Jurkat, Clone E6-1 (cell line): ENCODE results near the gene GPR68. TPM values are rescaled to one million over a fixed set of nuclear protein-coding genes. Genes with fewer than 3 reads are reported as not detected.

Experiments
- DNase-seq: peaks from one replicate; pipeline ENCODE4 v3.0.0-alpha.2; 2011; ENCODE audit warnings: low read depth, low spot score
- H3K4me3 ChIP-seq: 2 replicates; pipeline ENCODE4 v1.5.1; 2011; ENCODE audit warnings: mild to moderate bottlenecking, low read length, control low read depth, moderate library complexity
- polyA plus RNA-seq: library from polyadenylated mRNA; unstranded; fragments of >200 nt; gene quantifications from one replicate; pipeline ENCODE4 v1.2.1, GENCODE V29; 2012; ENCODE audit warnings: missing spikeins; ENCODE audit not compliant: insufficient read length, insufficient read depth

GPR68 gene, protein sequence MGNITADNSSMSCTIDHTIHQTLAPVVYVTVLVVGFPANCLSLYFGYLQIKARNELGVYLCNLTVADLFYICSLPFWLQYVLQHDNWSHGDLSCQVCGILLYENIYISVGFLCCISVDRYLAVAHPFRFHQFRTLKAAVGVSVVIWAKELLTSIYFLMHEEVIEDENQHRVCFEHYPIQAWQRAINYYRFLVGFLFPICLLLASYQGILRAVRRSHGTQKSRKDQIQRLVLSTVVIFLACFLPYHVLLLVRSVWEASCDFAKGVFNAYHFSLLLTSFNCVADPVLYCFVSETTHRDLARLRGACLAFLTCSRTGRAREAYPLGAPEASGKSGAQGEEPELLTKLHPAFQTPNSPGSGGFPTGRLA
- polyA plus RNA-seq, result 7.5 TPM

DNA sequence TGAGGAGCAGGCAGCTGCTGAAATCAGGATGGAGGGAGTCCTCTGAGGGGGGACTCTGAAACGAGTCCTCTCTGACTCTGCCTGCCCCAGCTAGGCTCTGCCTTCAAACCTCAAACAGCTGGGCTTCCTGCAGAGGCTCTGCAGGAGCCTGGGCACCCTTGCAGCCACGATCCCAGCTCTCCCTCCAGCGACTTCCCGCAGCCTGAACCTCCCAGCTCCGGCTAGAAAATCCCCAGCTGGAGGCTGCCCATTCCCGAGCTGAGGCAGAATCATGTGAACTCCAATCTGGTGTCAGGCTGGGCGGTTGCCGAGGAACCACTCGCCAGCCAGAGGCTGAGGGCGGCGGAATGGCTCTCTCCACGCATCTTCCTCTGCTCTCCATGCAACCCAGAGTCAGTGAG lies at the start of gene GPR68:
Gene GPR68, minus strand, starts transcription at position 204 of the 401 bp plus-strand sequence. CDS start 9,654 bp downstream, outside the sequence.
- peak within 1 kb of the TSS; percentile 53 for H3K4me3 ChIP-seq
- DNase-seq, result peak; percentile 85

- no peak for DNase-seq
- no peak overlapping the region for H3K4me3 ChIP-seq
Measured at GRCh38 chr14:91294153-91294552, 49.6 kb upstream of the GPR68 start.

- no peak for DNase-seq
- no peak overlapping the region for H3K4me3 ChIP-seq
Measured at GRCh38 chr14:91293281-91293680, 48.8 kb upstream of the GPR68 start.

DNA sequence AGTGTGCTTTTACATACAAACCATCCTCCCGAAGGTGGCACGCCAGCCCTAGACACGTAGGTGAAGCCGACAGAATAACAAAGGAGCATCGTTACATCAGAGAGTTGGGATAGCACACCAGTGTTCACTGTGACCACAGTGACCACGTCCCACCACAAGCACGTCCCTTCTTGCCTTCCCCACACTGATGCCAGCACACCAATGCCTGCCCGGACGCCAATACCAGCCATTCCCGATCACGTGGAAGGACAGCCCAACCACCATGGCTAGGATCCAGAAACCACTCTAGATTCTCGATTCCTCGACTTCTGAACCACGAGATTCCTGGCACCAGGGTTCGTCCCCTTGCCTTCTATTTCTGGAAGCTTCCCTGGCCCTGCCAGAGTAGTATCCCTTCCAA lies 48.0 kb upstream of the GPR68 start:
- no peak for DNase-seq
- H3K4me3 ChIP-seq, result no peak overlapping the region

DNA sequence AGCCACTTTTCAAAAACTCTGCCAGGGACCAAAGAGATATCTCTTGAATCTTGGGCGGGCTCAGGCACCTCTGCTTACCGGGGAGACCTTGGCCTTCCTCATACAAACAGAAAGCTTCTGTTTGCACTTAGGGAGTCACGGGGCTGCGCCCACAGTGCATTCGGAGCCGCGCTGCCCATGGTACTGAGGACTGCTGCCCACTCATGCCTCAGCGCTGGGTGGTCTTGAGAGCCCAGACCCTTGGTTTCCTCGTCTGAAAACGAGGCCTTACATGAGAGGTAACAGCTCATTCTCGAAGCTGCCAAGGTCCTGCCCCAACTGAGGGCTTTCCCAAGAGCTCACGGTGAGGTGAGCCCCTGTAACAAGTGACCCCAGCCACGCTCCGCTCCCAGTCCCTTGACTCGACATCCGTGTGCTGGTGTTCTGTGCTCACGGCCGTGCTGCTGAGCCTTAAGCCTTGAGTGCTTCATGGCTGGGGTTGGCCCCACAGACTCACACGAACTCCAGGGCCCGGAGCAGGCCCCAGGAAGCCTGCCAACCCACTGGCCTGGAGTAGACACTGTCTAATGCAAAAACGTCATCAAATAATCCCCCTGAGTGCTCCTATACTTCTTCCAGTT lies 47.4 kb upstream of the GPR68 start:
- H3K4me3 ChIP-seq, result no peak overlapping the region
- DNase-seq, result no peak

DNA sequence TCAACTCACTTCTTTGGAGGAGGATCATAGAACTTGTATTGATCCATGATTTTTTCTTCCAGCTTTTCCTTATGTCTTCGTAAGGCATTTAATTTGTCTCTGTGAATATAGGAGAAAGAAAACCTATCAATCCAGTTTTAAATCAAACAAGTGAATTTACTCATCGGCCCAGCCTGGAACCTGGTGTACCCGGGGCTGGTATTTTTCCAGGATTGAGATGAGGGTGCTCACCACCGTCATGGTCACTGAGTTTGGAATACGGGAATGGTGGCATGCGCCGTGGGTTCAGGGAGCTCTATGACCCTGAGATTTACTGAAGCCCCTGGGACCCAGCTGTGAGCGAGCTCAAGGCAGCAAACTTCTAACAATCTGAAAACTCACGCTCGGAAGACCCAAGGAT lies 46.5 kb upstream of the GPR68 start:
- DNase-seq, result no peak
- no peak overlapping the region for H3K4me3 ChIP-seq

GRCh38 chr14:91289464-91289863 lies 45.0 kb upstream of the GPR68 start:
- no peak for DNase-seq

DNA sequence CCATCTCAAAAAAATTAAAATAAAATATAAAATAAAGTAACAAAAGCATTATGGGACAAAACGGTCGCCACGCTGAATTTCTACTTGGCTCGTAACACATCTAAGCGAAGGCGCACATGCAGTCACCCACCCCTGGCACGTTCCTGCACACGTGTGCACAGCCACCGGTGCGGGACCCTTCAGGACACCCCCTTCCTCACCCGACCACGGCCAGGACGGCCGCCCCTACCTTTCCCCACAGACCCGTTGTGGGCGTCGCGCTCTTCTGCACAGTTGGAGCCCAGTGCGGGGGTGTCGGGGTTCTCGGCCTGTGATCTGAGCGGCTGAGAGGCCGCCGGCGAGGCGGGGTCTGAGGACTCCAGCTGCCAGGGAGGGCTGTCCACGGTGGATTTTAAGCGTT lies 44.4 kb upstream of the GPR68 start:
- no peak for DNase-seq
- H3K4me3 ChIP-seq, result no peak overlapping the region

More at GRCh38 chr14:91289464-91289863, 45.0 kb upstream of the GPR68 start:
- no peak overlapping the region for H3K4me3 ChIP-seq

DNA sequence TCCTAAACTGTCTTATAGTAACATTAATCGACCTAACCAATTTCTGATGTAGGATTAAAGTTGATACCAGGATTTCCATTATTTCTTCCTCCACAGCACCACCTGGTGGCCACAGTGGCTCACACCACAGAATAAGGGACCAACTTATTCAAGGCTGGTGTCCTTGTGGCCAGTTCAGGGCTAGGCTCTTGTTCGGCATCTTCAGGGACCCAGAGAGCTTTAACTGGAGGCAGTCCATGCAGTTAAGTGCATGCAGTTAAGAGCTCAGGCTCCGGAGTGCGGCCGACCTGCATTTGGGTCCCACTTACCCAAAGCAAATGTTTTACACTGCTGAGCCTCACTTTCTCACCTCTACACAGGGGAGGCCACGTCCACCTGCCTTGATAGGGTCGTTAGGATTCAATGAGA lies 42.0 kb upstream of the GPR68 start:
- peak; percentile 65 for DNase-seq
- H3K4me3 ChIP-seq, result no peak overlapping the region

DNA sequence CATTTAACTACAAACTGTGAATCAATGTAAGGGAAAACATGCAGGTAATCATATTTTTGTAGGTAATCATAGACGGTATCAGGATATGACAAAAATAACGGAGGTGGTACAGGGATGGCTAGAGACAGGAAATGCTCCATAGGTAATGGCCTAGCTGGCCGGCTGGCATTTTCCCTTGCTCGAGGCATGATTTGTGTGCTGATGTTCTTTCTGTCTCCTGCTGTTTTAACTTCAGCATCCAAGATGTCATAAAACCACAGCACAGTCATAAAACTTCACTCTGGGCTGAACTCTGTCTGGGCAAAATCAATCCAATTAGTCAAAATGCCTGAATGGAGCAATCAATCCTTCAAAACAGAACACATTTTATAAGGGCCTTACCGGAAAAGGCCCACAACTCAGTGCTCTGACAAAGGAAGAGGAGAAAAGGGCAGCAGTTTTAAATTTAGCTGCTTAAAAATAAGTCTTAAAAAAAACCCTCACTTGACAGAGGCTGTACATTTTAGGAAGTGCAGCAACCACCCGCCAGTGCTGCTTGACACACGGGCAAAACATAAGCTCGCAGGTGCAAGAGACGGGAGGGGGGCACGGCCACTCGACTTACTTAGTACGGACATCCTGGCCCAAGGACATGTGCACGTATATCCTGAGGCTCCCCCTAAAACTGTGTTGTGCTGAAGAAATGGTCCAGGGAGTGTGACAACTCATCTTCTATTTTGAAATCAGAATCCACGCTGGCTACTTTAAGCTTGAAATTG lies 40.5 kb upstream of the GPR68 start:
- DNase-seq, result no peak

GRCh38 chr14:91284146-91284790 lies 39.8 kb upstream of the GPR68 start:
- no peak overlapping the region for H3K4me3 ChIP-seq
- DNase-seq, result no peak

More for the DNA sequence above, 40.5 kb upstream of the GPR68 start:
- H3K4me3 ChIP-seq, result no peak overlapping the region

- DNase-seq, result no peak
- H3K4me3 ChIP-seq, result no peak overlapping the region
Measured at GRCh38 chr14:91283666-91284065, 39.2 kb upstream of the GPR68 start.

GRCh38 chr14:91282954-91283645 lies 38.6 kb upstream of the GPR68 start:
- DNase-seq, result peak; percentile 85

DNA sequence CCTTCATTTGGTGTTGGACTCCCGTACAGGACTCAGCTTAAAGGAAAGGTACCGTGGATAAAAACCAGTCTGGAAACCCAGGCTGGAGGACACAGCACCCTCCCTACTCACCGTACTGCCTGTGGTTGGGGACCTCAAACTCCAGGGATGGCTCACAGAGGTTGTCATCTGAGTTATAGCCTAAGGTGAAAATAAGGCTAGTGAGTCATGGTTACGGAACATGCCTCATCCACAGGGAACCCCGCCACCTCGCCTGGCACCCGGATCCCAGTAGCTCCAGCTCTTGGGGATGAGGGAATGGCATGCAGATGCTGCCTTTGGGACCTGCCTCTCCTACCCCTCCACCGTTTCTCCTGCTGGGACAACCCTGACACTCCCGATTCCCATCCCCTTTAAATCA lies 36.8 kb upstream of the GPR68 start:
- no peak for DNase-seq
- no peak overlapping the region for H3K4me3 ChIP-seq

More at GRCh38 chr14:91282954-91283645, 38.6 kb upstream of the GPR68 start:
- peak overlapping the region; percentile 27 for H3K4me3 ChIP-seq

DNA sequence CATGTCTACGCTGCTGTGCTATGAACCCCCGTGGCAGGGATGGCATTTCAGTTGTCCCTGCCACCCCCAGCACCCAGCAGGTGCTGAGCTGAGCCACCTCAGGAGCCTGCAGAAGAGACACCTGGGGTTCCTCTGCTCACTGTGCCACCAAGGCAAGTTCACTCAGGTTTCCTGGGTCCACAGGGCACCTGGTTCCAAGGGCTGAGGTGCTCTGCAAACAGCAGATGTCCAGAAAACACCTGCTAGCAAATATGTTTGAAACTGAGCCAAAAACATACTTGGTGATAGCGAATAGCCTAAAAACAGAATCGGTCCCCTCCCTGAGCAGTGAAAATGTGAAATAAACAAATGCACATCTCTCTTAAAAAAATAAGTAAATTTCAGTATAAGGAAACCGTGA lies 35.6 kb upstream of the GPR68 start:
- no peak overlapping the region for H3K4me3 ChIP-seq
- DNase-seq, result no peak

DNA sequence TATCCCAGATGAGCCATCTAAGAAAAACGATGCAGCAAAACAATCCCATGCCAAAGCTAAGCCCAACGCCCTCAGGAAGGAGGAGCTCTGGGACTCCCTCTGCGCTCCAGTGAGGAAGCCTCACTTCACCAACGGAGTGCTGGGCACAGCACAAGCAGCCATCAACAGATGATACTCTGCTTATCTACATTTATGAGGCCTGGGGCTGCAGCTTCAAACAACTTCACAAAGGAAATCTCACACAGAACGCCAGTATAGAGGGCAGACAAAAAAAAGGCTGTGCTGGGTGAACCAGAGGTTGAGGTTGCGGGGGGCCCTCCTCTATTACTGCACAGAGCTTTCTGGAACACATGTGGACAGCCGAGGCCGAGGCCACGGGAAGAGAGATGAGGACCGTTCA lies 34.9 kb upstream of the GPR68 start:
- no peak overlapping the region for H3K4me3 ChIP-seq
- no peak for DNase-seq

DNA sequence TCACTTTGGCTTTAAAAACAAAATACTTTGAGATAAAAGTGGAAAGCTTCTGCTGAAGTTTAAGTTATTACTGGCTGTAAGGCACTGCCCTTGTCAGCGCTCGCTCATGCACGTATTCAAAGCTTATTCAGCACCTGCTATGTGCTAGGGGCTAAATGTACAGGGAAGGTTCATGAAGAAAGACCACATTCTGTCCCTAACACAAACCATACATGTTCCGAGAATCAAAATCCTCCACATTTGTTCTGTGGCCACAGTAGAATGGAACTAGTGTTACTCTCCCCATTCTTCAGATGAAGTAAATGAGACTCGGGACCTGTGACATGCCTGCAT lies 33.8 kb upstream of the GPR68 start:
- H3K4me3 ChIP-seq, result no peak overlapping the region
- DNase-seq, result no peak

DNA sequence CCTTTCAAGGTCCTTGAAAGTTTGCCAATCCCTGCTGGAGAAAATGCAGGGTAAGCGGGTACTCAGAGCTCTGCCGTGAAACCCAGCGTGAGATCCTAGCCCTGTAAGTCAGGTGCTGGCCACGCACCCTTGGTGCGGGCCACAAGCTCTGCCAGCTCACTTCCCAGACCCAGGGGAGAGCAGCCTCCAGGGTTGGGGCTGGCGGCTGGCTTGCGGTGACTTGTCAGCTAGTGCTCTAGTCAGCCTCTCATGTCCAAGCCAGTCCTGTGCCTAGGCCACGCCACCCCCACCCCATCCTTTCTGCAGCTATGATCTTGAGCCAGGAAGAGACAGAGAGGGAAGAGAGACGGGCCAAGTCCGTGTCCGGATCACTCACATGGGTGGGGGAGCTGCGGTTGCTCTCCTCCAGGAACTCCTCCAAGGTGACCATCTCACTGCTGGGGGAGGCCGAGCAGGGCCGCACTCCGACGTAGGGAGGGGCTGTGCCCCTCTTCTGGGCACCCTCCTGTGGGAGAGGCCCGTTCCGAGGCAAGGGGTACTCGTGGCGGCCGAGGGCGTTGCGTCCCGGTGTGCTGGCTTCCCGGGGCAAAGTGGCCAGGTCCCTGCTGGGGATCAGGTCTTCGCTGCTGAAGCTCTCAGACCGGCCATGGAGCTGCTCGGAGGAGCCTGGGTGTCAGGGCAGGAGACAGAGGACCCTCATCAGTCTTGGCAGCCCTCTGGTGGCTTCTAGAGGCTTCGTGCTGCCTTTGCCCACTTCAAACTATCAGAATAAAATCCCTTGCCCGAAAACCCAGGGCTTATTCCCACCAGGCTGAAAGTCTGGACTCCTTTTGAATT lies 33.3 kb upstream of the GPR68 start:
- DNase-seq, result no peak
- no peak overlapping the region for H3K4me3 ChIP-seq
